GM19463 (cell line): ENCODE data around the gene GAD2.
"Not testable (repeated sequence)": the region's sequence is repeated elsewhere in the genome, so short reads cannot be mapped to it uniquely, and the experiment has no call there.

Experiments
- ATAC-seq: cut with Tn5 transposase; IDR thresholded peaks from one replicate; pipeline ENCODE4 v1.9.1; 2021; ENCODE audit warnings: mild to moderate bottlenecking, moderate library complexity; ENCODE audit not compliant: unreplicated experiment

The GAD2 gene

GRCh38 chr10:26311383-26311940 lies 94.9 kb downstream of the GAD2 start:
- no peak for ATAC-seq

- ATAC-seq = no peak
These were observed 97.9 kb downstream of the GAD2 start for GRCh38 chr10:26314265-26315013.

GRCh38 chr10:26318672-26319071 lies 102.1 kb downstream of the GAD2 start:
- ATAC-seq = no peak

- ATAC-seq = no peak
These were observed 106.6 kb downstream of the GAD2 start for GRCh38 chr10:26323219-26323618.

- no peak for ATAC-seq
These were observed 110.3 kb downstream of the GAD2 start for GRCh38 chr10:26326851-26327250.

GRCh38 chr10:26327811-26328210 lies 111.2 kb downstream of the GAD2 start:
- ATAC-seq = no peak

GRCh38 chr10:26331371-26331770 lies 114.8 kb downstream of the GAD2 start:
- ATAC-seq = no peak

- no peak for ATAC-seq
These were observed 117.8 kb downstream of the GAD2 start for GRCh38 chr10:26334232-26334931.

- peak; percentile 85 for ATAC-seq
These were observed 118.5 kb downstream of the GAD2 start for GRCh38 chr10:26334932-26335573.

GRCh38 chr10:26335574-26336093 lies 119.1 kb downstream of the GAD2 start:
- peak; percentile 50 for ATAC-seq

GRCh38 chr10:26336979-26337378 lies 120.4 kb downstream of the GAD2 start:
- ATAC-seq = no peak

GRCh38 chr10:26341701-26342100 lies 125.1 kb downstream of the GAD2 start:
- ATAC-seq = no peak

GRCh38 chr10:26348821-26349417 lies 132.3 kb downstream of the GAD2 start:
- ATAC-seq = not testable (repeated sequence)
